ENCODE measurements around the gene LPP.

Gene LPP

GRCh38 chr3:188108703-188109412, 45.1 kb upstream of the LPP start:
- no peak for TF ChIP-seq CTCF (IDR thresholded peaks at IDR 0.05; ENCODE audit: poor library complexity, severe bottlenecking)
- ATAC-seq (ENCODE audit: low read depth) (no peak), DNase-seq (ENCODE audit: low spot score) (no peak)
- Histone ChIP-seq H3K27ac (ENCODE audit: poor library complexity, severe bottlenecking) (no peak overlapping the region), H3K27me3 (ENCODE audit: insufficient read depth, poor library complexity, severe bottlenecking) (no peaks in the 10 kb centered on the region), H3K36me3 (ENCODE audit: low read depth) (no peaks in the 10 kb centered on the region), H3K9me3 (ENCODE audit: severe bottlenecking) (no peaks in the 10 kb centered on the region), H3K4me1 (ENCODE audit: insufficient read depth, poor library complexity, severe bottlenecking) (no peaks in the 10 kb centered on the region), H3K4me3 (ENCODE audit: severe bottlenecking) (no peak overlapping the region)

- no peak for TF ChIP-seq CTCF (IDR thresholded peaks at IDR 0.05; ENCODE audit: poor library complexity, severe bottlenecking)
Measured at GRCh38 chr3:188111002-188111584, 42.9 kb upstream of the LPP start.

GRCh38 chr3:188113756-188114155, 40.2 kb upstream of the LPP start:
- Histone ChIP-seq H3K4me3 (ENCODE audit: severe bottlenecking) (no peak overlapping the region), H3K36me3 (ENCODE audit: low read depth) (no peaks in the 10 kb centered on the region), H3K4me1 (ENCODE audit: insufficient read depth, poor library complexity, severe bottlenecking) (no peaks in the 10 kb centered on the region), H3K27ac (ENCODE audit: poor library complexity, severe bottlenecking) (no peak overlapping the region), H3K27me3 (ENCODE audit: insufficient read depth, poor library complexity, severe bottlenecking) (no peaks in the 10 kb centered on the region), H3K9me3 (ENCODE audit: severe bottlenecking) (no peaks in the 10 kb centered on the region)
- ATAC-seq (ENCODE audit: low read depth) (no peak), DNase-seq (ENCODE audit: low spot score) (no peak)
- TF ChIP-seq CTCF (IDR thresholded peaks at IDR 0.05; ENCODE audit: poor library complexity, severe bottlenecking) = no peak

More at GRCh38 chr3:188111002-188111584, 42.9 kb upstream of the LPP start:
- H3K4me1 ChIP-seq (ENCODE audit: insufficient read depth, poor library complexity, severe bottlenecking) = no peaks in the 10 kb centered on the region
- H3K27me3 ChIP-seq (ENCODE audit: insufficient read depth, poor library complexity, severe bottlenecking) = no peaks in the 10 kb centered on the region
- no peaks in the 10 kb centered on the region for H3K9me3 ChIP-seq (ENCODE audit: severe bottlenecking)
- no peak for DNase-seq (ENCODE audit: low spot score)
- ATAC-seq (ENCODE audit: low read depth) = no peak
- H3K4me3 ChIP-seq (ENCODE audit: severe bottlenecking) = no peak overlapping the region
- H3K27ac ChIP-seq (ENCODE audit: poor library complexity, severe bottlenecking) = no peak overlapping the region
- no peaks in the 10 kb centered on the region for H3K36me3 ChIP-seq (ENCODE audit: low read depth)

GRCh38 chr3:188119846-188120245, 34.1 kb upstream of the LPP start:
- H3K36me3 ChIP-seq (ENCODE audit: low read depth) = no peaks in the 10 kb centered on the region
- DNase-seq (ENCODE audit: low spot score) (no peak), ATAC-seq (ENCODE audit: low read depth) (no peak)
- no peaks in the 10 kb centered on the region for H3K9me3 ChIP-seq (ENCODE audit: severe bottlenecking)
- no peaks in the 10 kb centered on the region for H3K27me3 ChIP-seq (ENCODE audit: insufficient read depth, poor library complexity, severe bottlenecking)
- H3K4me3 ChIP-seq (ENCODE audit: severe bottlenecking) = no peak overlapping the region
- no peaks in the 10 kb centered on the region for H3K4me1 ChIP-seq (ENCODE audit: insufficient read depth, poor library complexity, severe bottlenecking)
- TF ChIP-seq CTCF (IDR thresholded peaks at IDR 0.05; ENCODE audit: poor library complexity, severe bottlenecking) = no peak
- H3K27ac ChIP-seq (ENCODE audit: poor library complexity, severe bottlenecking) = no peak overlapping the region

GRCh38 chr3:188122571-188123169, 31.3 kb upstream of the LPP start:
- TF ChIP-seq CTCF (IDR thresholded peaks at IDR 0.05; ENCODE audit: poor library complexity, severe bottlenecking) = no peak
- Histone ChIP-seq H3K4me1 (ENCODE audit: insufficient read depth, poor library complexity, severe bottlenecking) (no peaks in the 10 kb centered on the region), H3K36me3 (ENCODE audit: low read depth) (no peaks in the 10 kb centered on the region), H3K27me3 (ENCODE audit: insufficient read depth, poor library complexity, severe bottlenecking) (no peaks in the 10 kb centered on the region), H3K4me3 (ENCODE audit: severe bottlenecking) (no peak overlapping the region), H3K9me3 (ENCODE audit: severe bottlenecking) (no peaks in the 10 kb centered on the region), H3K27ac (ENCODE audit: poor library complexity, severe bottlenecking) (no peak overlapping the region)
- DNase-seq (ENCODE audit: low spot score) = no peak
- no peak for ATAC-seq (ENCODE audit: low read depth)
